GM10266 (cell line): ENCODE results near the gene ALG14.

ENCODE experiments used
- DNase-seq: peaks from one replicate; pipeline ENCODE4 v3.0.0; 2012; ENCODE audit errors: extremely low spot score
- CTCF ChIP-seq: IDR thresholded peaks from 2 replicates; pipeline ENCODE4 v1.5.1; 2012; ENCODE audit warnings: mild to moderate bottlenecking, low read depth; ENCODE audit not compliant: control insufficient read depth, insufficient read depth; ENCODE audit errors: missing control alignments

Gene ALG14

GRCh38 chr1:95072532-95073419 is at the start of gene ALG14:
TSS of gene ALG14 (minus strand) at chr1:95072951. CDS start at chr1:95072898, 53 bp downstream.
- peak; percentile 82 for DNase-seq
- TF ChIP-seq CTCF = no peak

- no peak for DNase-seq
- no peak for TF ChIP-seq CTCF
Observed at GRCh38 chr1:95122151-95122697, 49.5 kb upstream of the ALG14 start.

- TF ChIP-seq CTCF = no peak
- DNase-seq = no peak
Observed at GRCh38 chr1:95119273-95119672, 46.5 kb upstream of the ALG14 start.

- DNase-seq = no peak
- TF ChIP-seq CTCF = no peak
Observed at GRCh38 chr1:95118710-95119109, 46.0 kb upstream of the ALG14 start.

- TF ChIP-seq CTCF = no peak
- DNase-seq = no peak
Observed at GRCh38 chr1:95118067-95118499, 45.3 kb upstream of the ALG14 start.

- DNase-seq = peak; percentile 58
- TF ChIP-seq CTCF = no peak
Observed at GRCh38 chr1:95117207-95118066, 44.7 kb upstream of the ALG14 start, which contains the start of gene TLCD4. TSS of gene TLCD4 (plus strand) at chr1:95117355. CDS start at chr1:95143902, 26,547 bp downstream.
